Naive thymus-derived CD8-positive, alpha-beta T cell (primary cell): Measurements from ENCODE around the gene LRMDA. TPM values are rescaled to one million over a fixed set of nuclear protein-coding genes. Genes with fewer than 3 reads are reported as not detected.

Experiments
- ATAC-seq, 2 donors: fragments of 150-1000 bp; cut with Tn5 transposase in 1 of 2; sonication (Bioruptor Pico), chemical (Tn5 transposase) in 1 of 2; 1 replicate in 1 of 2; 2 replicates in 1 of 2; pipeline ENCODE4 v1.10.0; 2021; ENCODE audit warnings: mild to moderate bottlenecking in 2 of 2, moderate library complexity in 2 of 2
- POLR2A ChIA-PET: fragments of 350-600 bp; sonication (Branson Sonifier 250); formaldehyde crosslinking; loops from one replicate; lab custom pipeline; 2021; ENCODE audit warnings: antibody characterized with exemption; lab: Charles Lee
- DNase-seq, 10 donors: peaks; one replicate each; pipeline versions ENCODE4 v3.0.0 to v3.0.0-alpha.2; 2020 to 2022
- H3K27ac Mint-ChIP-seq, 10 donors: one replicate each; pipeline ENCODE4 v1.8.0; 2020 to 2022; ENCODE audit warnings: mild to moderate bottlenecking in 10 of 10, mixed read lengths in 10 of 10, moderate library complexity in 4 of 10, inconsistent platforms in 1 of 10
- H3K27me3 Mint-ChIP-seq, 5 donors: one replicate each; pipeline ENCODE4 v1.8.0; 2021 to 2022; ENCODE audit warnings: mixed read lengths in 5 of 5
- H3K36me3 Mint-ChIP-seq, 3 donors: one replicate each; pipeline ENCODE4 v1.8.0; 2020 to 2022; ENCODE audit warnings: mixed read lengths in 3 of 3, mild to moderate bottlenecking in 2 of 3, inconsistent platforms in 1 of 3
- H3K4me1 Mint-ChIP-seq, 4 donors: one replicate each; pipeline ENCODE4 v1.8.0; 2021 to 2022; ENCODE audit warnings: mixed read lengths in 4 of 4
- H3K4me3 Mint-ChIP-seq, 10 donors: one replicate each; pipeline ENCODE4 v1.8.0; 2020 to 2022; ENCODE audit warnings: mild to moderate bottlenecking in 10 of 10, mixed read lengths in 10 of 10, moderate library complexity in 6 of 10, inconsistent platforms in 1 of 10
- H3K9me3 Mint-ChIP-seq, 9 donors: one replicate each; pipeline ENCODE4 v1.8.0; 2020 to 2022; ENCODE audit warnings: mixed read lengths in 9 of 9, mild to moderate bottlenecking in 3 of 9, inconsistent platforms in 1 of 9, moderate library complexity in 1 of 9
- polyA plus RNA-seq, 3 donors: library from polyadenylated mRNA; unstranded; fragments of 300-500 nt; fragmentation: Illumina TruSeq; gene quantifications; one replicate each; pipeline ENCODE4 v1.2.3, GENCODE V29; 2021
- total RNA-seq, 8 experiments: library from RNA in 2 of 8; stranded (reverse) in 2 of 8; gene quantifications; one replicate each; pipeline ENCODE4 v1.2.3 and lab custom pipeline; 2021 to 2026

The LRMDA gene
- total and polyA plus RNA-seq, 5 experiments from 2014 or later: not detected

DNA sequence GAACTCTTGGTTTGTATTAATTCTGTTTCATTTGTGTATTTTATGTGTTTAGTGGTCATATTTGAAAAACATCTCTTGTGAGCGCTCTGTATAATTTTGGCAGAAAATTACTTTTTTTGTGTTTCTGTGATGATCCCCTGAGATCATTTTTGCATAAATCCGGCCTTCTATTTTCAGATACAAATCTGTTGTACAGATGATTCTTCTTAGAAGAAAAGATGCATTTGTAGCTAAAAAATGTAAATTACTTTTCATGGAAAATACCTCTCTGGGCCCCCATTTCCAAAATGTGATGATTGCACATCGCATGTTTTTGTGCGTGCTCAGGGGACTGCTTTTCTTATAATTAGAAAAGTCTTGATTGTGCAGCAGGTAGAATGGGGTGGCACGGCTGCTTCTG, 395.4 kb downstream of the LRMDA start:
- Mint-ChIP-seq H3K27me3 (peaks cover 0 to 5% (median 1%) of the 10 kb centered on the region in 5 donors), H3K9me3 (peaks cover 0 to 6% (median 0%) of the 10 kb centered on the region in 9 donors), H3K27ac (no peak overlapping the region), H3K4me1 (no peaks in the 10 kb centered on the region), H3K4me3 (no peak overlapping the region), H3K36me3 (no peaks in the 10 kb centered on the region)
- DNase-seq (no peak), ATAC-seq (no peak)
- POLR2A ChIA-PET: no interaction called here

DNA sequence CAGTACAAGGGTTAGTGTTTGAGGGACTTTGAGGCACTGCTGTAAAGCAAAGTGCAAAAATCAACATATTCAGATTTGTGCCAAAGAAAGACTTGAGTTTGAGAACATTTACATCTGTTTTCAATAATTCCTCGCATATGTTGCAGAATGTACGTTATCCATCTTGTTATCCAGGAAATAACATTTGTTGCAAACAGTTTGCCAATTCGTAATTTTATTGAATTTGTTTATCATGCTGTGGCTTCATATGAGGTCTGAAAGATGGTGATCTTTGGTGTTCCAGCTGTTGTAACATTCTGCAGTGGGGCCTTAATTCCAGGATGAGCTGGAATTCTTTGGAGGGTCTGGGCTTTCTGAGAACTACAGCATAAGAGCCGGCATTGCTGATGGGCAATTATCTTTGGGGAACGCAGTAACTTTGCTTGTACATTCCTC, 396.2 kb downstream of the LRMDA start:
- ATAC-seq (no peak), DNase-seq (no peak)
- Mint-ChIP-seq H3K4me1 (no peaks in the 10 kb centered on the region), H3K27me3 (peaks cover 0 to 11% (median 9%) of the 10 kb centered on the region in 5 donors), H3K36me3 (no peaks in the 10 kb centered on the region), H3K9me3 (peaks cover 0 to 9% (median 5%) of the 10 kb centered on the region in 9 donors), H3K27ac (no peak overlapping the region), H3K4me3 (no peak overlapping the region)
- POLR2A ChIA-PET: no interaction called here

DNA sequence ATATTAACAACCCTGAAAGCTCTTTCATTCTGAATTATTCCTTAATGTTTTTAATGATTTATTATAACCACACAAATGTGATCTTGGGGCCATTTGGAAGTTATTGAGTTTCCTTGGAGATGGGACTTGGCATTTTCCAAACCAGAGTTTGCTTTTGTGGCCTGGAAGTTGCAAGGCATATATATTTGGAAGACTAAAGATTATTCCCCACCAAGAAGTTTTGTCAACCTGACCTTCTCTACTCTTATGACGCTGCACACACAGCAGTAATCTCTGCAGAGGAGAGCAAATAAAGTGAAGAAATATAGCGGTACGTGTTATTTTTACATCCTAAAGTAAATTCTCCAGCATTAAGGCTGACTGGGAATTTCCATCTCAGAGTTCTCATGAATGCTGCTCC, 397.0 kb downstream of the LRMDA start:
- POLR2A ChIA-PET: no interaction called here
- Mint-ChIP-seq H3K27me3 (peaks cover 0 to 16% (median 8%) of the 10 kb centered on the region in 5 donors), H3K36me3 (no peaks in the 10 kb centered on the region), H3K4me1 (no peaks in the 10 kb centered on the region), H3K27ac (no peak overlapping the region), H3K9me3 (peaks cover 0 to 17% (median 6%) of the 10 kb centered on the region in 9 donors), H3K4me3 (no peak overlapping the region)
- DNase-seq: no peak
- ATAC-seq: no peak

DNA sequence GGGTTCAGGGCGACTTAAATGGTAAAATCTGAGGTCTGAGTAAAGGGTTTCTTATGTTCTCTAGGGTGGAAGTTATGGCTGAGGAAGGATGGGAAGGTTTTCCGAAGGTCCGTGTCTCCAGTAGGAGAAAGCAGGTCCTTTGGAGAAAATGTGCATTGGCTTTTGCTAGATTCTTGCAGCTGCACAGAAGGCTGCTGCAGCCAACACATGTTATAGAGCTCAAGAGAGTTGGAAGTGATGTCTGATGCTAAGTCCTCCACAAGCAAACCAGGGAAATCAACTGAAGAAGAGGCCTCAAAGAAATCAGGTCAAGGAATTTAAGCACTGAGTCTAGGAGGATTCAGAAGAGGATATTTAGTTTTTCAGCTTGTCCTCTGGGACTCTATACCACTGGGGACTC, 404.6 kb downstream of the LRMDA start:
- Mint-ChIP-seq H3K27ac (no peak overlapping the region), H3K4me1 (no peaks in the 10 kb centered on the region), H3K36me3 (peaks cover 0 to 5% (median 0%) of the 10 kb centered on the region in 3 donors), H3K27me3 (peaks cover 3 to 27% (median 8%) of the 10 kb centered on the region in 5 donors), H3K4me3 (no peak overlapping the region), H3K9me3 (peaks cover 0 to 21% (median 7%) of the 10 kb centered on the region in 9 donors)
- POLR2A ChIA-PET: no interaction called here
- ATAC-seq: no peak
- no peak for DNase-seq

DNA sequence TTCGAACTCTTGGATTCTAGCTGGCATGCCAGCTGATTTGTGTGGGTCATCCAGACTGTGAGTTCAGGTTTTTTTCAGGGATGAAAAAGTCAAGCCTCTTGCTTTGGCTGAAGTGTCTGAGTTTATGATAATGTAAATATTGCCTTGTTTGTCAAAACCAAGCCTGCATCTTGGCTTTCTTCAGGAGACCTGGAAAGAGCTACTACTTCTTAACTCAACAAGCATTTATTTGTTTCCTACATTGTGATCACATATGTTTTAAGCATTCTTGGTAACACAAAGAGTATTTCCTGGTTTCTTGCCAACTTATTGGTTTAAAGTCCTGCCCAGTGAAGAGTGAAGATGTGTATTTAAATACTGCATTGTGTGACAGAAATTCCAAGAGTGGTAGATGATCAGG, 407.1 kb downstream of the LRMDA start:
- ATAC-seq (no peak), DNase-seq (no peak)
- Mint-ChIP-seq H3K4me1 (no peaks in the 10 kb centered on the region), H3K27ac (no peak overlapping the region), H3K9me3 (peaks cover 0 to 3% (median 0%) of the 10 kb centered on the region in 9 donors), H3K27me3 (peaks cover 2 to 27% (median 7%) of the 10 kb centered on the region in 5 donors), H3K4me3 (no peak overlapping the region), H3K36me3 (peaks cover 0 to 5% (median 0%) of the 10 kb centered on the region in 3 donors)
- POLR2A ChIA-PET: no interaction called here

GRCh38 chr10:75839020-75839419, 407.6 kb downstream of the LRMDA start:
- Mint-ChIP-seq H3K4me3 (no peak overlapping the region), H3K27ac (no peak overlapping the region), H3K4me1 (no peaks in the 10 kb centered on the region), H3K36me3 (peaks cover 0 to 5% (median 0%) of the 10 kb centered on the region in 3 donors), H3K27me3 (peaks cover 2 to 26% (median 7%) of the 10 kb centered on the region in 5 donors), H3K9me3 (peaks cover 0 to 2% (median 0%) of the 10 kb centered on the region in 9 donors)
- ATAC-seq: no peak
- no peak for DNase-seq
- POLR2A ChIA-PET: no interaction called here

- Mint-ChIP-seq H3K27me3 (peaks cover 2 to 22% (median 7%) of the 10 kb centered on the region in 5 donors), H3K4me3 (no peak overlapping the region)
- no peak for ATAC-seq
These were observed 409.8 kb downstream of the LRMDA start for GRCh38 chr10:75841266-75841665.

DNA sequence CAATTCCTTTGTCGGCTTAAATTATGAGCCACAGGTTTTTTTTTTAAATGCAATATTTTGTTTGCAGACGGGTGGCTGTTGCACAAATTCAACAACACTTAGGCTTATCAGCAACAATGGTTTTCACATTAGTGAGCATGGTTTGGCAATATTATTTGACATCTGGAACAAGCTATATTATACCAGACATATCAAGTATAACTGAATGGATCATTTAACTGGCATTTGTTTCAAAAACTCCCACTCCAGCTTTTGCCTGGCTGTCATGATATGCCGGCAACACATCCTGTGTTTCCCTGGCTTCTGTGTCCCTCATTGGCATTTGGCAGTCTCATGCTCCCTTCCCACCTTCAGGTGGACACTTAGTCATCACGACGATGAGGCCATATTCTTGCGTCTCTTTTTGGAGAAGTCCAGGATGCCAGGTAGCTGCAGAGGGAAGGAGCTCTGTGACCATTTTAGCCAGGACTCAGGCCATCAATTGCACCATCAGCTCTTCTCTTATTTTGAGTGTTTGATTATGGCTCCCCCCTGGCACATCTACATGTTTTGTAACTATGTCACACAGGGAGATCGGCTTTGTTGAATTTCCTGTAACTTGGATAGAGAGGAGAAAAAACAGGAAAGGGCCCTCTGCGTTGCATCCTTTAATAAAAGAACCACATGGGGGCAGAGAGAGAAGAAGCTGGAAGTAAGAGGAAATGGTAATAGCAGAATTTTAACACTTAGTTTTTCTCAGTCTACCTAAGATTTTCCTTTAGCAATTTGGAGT, 413.9 kb downstream of the LRMDA start:
- Mint-ChIP-seq H3K4me3 (no peak overlapping the region), H3K27ac (no peak overlapping the region), H3K4me1 (no peaks in the 10 kb centered on the region), H3K27me3 (peaks cover 0 to 14% (median 7%) of the 10 kb centered on the region in 5 donors), H3K36me3 (no peaks in the 10 kb centered on the region), H3K9me3 (peaks cover 0 to 3% (median 0%) of the 10 kb centered on the region in 9 donors)
- ATAC-seq: no peak
- POLR2A ChIA-PET: no interaction called here
- DNase-seq: no peak

More at GRCh38 chr10:75841266-75841665, 409.8 kb downstream of the LRMDA start:
- Mint-ChIP-seq H3K4me1 (no peaks in the 10 kb centered on the region), H3K9me3 (peaks cover 0 to 2% (median 0%) of the 10 kb centered on the region in 9 donors), H3K36me3 (no peaks in the 10 kb centered on the region), H3K27ac (no peak overlapping the region)
- POLR2A ChIA-PET: no interaction called here
- DNase-seq: no peak

GRCh38 chr10:75847477-75847876, 416.1 kb downstream of the LRMDA start:
- Mint-ChIP-seq H3K36me3 (no peaks in the 10 kb centered on the region), H3K9me3 (peaks cover 0 to 3% (median 0%) of the 10 kb centered on the region in 9 donors), H3K4me1 (no peaks in the 10 kb centered on the region), H3K4me3 (no peak overlapping the region), H3K27me3 (peaks cover 0 to 11% (median 5%) of the 10 kb centered on the region in 5 donors), H3K27ac (no peak overlapping the region)
- POLR2A ChIA-PET: no interaction called here
- no peak for DNase-seq
- no peak for ATAC-seq

GRCh38 chr10:75851580-75852345, 420.3 kb downstream of the LRMDA start:
- Mint-ChIP-seq H3K4me3 (no peak overlapping the region), H3K4me1 (no peaks in the 10 kb centered on the region), H3K36me3 (no peaks in the 10 kb centered on the region), H3K9me3 (peaks cover 0 to 5% (median 0%) of the 10 kb centered on the region in 9 donors), H3K27me3 (no peaks in the 10 kb centered on the region), H3K27ac (no peak overlapping the region)
- POLR2A ChIA-PET: no interaction called here
- ATAC-seq (no peak), DNase-seq (no peak)

DNA sequence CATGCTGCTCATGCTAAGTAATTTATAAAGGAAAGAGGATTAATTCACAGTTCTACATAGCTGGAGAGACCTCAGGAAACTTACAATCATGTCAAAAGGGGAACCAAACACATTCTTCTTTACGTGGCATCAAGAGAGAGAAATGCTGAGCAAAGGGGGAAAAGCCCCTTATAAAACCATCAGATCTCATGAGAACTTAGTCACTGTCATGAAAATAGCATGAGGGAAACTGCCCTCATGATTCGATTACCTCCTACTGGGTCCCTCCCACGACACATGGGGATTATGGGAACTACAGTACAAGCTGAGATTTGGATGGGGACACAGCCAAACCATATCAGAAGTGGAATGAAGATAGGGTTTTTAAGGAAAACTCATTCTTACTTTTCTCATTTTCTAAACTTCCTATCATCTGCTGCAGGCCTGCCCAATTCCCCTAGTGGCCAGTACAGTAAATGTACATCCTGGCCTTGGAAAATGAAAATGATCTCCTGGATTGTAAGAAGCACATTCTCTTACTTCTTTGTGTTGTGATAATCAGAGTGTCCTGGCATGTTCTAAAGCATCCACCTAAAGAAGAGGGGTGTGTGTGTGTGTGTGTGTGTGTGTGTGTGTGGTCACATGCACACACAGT, 421.5 kb downstream of the LRMDA start:
- no peak for ATAC-seq
- H3K36me3 Mint-ChIP-seq: no peaks in the 10 kb centered on the region
- no peak overlapping the region for H3K4me3 Mint-ChIP-seq
- no peak for DNase-seq
- no peaks in the 10 kb centered on the region for H3K4me1 Mint-ChIP-seq
- H3K27ac Mint-ChIP-seq: no peak overlapping the region
- POLR2A ChIA-PET: no interaction called here
- no peaks in the 10 kb centered on the region for H3K27me3 Mint-ChIP-seq
- peaks cover 0 to 5% (median 0%) of the 10 kb centered on the region in 9 donors for H3K9me3 Mint-ChIP-seq

- H3K27ac Mint-ChIP-seq: no peak overlapping the region
- DNase-seq (no peak), ATAC-seq (no peak)
- no peaks in the 10 kb centered on the region for H3K36me3 Mint-ChIP-seq
- peaks cover 0 to 5% (median 0%) of the 10 kb centered on the region in 9 donors for H3K9me3 Mint-ChIP-seq
- H3K4me1 Mint-ChIP-seq: no peaks in the 10 kb centered on the region
- POLR2A ChIA-PET: no interaction called here
- no peak overlapping the region for H3K4me3 Mint-ChIP-seq
- H3K27me3 Mint-ChIP-seq: peaks cover 0 to 4% (median 0%) of the 10 kb centered on the region in 5 donors
These were observed 425.9 kb downstream of the LRMDA start for GRCh38 chr10:75857269-75857846.
